Fibroblast of skin of scalp (primary cell): Measurements from ENCODE around the gene HDAC4.
"Not testable (repeated sequence)": the region's sequence is repeated elsewhere in the genome, so short reads cannot be mapped to it uniquely, and the experiment has no call there.

Experiments used
- DNase-seq: peaks from one replicate; pipeline ENCODE4 v3.0.0-alpha.2; 2013

Gene HDAC4

DNA sequence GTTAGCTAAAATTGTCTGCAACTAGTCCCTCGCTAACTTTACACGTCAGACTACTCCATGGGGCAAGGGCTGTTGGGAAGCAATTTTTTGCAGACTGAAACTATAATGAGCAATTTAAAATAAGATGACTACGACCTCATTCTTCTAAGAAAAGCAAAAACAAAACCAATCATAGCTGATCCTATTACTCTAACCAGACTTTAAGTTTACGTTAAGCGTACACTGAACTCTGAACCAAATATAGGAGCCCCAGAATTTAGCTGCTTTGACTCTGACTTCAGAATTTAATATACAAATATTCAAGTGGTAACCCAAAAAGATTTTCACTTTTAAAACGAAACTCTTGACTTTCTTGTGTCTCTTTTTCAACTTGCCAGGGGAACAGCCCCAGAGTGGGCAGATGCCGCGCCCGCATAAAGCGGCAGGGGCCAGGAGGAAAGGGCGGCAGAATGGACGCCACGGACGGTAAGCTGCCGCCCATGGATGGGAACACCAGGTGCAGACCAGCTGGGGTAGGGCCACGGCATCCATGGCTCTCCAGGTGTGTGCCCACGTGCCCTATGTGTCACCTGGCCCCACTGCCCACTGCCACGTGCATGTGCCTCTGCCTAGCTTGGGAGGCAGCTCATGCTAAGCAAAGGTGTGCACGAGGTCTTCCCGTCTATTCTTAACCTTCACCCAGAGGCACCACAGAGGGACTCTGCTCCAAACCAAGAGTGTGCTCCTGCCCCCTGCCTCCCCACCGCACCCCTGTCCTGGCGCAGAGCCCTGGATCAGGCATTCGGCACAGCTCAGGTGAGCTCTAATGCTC, 217.6 kb downstream of the HDAC4 start:
- DNase-seq, result no peak

DNA sequence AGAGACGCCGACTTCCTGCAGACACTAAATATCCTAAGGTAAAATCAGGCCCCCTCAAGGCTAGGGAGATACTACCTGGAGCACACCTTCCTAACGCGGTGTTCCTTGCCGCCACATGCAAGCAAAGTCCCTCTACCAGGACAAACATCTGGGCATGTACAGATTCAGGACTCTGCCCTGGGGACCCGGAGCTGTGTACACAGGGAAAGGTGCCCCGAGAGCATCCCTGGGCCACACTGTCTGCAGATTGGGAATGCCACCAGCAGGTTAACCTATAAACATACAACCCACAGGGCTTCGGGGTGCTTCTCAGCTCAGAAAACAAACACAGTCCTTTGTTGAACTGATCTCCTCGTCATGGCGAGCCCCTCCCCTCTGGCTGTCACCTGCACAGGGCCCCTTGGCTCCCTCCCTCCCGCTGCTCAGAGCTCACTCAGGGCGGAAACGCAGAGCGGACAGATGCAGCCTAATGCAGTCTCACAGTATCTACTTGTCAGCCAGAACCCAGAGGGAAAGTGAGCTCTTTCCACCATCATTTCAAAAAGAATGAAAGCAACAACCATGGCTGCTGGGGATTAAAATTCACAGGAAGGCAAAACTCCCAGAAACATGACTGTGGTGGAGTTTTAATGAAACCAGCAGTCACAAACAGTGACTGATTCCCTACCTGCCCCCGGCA, 218.8 kb downstream of the HDAC4 start:
- DNase-seq, result no peak

DNA sequence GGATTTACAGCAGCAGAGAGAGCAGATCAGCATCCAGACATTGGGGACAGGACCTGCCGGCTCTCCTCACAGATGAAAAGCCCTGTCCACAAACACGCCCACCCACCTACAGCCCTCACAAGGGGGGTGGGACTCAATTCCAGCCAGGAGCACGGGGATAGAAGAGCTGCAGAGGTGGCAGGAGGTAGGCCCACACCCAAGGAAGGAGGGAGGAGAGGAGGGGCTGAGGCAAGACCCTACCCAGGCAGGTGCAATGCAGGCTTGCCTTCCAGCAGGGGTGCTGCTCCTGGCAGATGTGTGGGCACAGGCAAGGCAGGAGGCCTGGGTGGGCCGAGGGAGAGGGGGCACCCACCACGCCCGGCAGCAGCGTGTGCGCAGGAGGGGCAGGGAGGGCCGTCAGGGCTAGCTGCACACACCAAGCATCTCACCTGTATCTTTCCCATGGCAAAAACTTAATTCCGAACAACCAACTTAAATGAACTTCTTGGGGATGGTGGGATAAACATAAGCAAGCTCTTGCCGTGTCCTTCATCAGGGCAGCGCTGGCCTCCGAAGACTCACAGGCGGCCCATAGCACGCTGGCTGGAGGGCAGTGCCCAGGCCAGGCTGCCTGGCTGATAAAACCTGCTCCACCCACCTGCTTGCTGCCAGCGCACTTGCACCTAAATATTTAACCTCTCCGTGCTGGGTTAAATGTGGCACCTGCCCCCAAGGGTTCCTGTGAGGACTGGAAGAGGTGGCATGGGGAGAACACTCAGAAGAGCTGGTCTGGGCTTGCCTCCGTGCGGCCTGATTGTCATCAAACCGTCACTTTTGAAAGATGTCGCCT, 219.5 kb downstream of the HDAC4 start:
- DNase-seq, result no peak

DNA sequence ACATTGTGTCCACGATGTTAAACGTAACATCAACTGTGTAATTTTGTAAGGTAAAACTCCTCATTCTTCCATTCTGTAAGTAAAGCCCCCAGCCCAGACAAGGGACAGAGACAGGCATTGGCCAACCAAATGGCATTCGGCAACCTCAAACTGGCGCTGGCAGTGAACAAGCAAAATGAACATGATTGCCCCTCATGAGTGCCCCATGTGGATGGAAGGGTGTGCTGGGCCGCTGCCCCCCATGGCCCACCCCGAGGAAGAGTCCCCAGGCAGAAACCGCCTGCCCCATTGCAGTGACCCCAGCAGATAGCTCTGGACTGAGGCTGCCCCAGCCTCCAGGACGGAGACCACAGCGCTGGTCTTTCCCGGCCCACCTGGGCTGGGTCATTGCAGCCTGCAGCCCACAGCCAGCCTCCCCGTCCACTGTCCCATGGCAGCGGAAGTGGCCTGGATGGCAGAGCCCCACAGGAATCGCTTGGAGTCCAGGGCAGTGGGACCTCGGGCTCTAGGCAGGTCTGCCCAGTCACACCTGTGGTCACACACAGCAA, 220.2 kb downstream of the HDAC4 start:
- no peak for DNase-seq

DNA sequence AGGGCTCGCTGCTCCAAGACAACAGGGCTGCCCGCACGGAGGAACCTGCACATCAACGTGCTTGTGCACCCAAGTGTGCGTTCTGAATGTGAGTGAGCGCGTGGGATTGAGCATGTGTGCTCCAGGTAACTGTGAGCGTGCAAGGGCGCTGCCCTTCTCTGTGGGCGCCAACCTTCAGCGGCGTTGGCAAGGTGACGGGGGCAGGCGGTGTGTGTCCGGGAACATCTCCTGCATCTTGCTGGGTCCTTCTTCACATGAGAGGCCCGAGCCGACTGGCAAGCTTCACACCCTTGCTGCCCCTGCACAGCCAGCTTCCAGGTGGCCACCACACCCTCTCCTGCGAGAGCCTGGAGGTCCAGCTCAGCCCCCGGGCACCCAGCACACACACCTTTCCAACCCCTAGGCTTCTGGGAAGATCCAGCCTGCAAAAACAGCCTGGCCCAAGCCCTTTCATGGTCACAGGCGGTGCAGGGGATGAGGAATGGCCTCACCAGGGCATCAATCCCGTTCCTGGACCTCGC, 220.9 kb downstream of the HDAC4 start:
- no peak for DNase-seq

DNA sequence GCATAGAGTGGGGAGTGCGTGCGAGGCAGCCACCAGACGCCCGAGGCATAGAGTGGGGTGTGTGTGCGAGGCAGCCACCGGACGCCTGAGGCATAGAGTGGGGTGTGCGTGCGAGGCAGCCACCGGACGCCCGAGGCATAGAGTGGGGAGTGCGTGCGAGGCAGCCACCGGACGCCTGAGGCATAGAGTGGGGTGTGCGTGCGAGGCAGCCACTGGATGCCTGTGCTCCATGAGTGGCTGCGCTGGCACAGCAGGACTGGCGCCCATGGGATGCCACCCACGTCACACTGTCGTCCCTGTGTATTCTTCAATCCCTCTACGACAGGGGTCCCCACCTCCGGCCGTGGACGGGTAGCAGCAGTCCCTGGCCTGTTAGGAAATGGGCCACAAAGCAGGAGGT, 221.9 kb downstream of the HDAC4 start:
- no peak for DNase-seq

DNA sequence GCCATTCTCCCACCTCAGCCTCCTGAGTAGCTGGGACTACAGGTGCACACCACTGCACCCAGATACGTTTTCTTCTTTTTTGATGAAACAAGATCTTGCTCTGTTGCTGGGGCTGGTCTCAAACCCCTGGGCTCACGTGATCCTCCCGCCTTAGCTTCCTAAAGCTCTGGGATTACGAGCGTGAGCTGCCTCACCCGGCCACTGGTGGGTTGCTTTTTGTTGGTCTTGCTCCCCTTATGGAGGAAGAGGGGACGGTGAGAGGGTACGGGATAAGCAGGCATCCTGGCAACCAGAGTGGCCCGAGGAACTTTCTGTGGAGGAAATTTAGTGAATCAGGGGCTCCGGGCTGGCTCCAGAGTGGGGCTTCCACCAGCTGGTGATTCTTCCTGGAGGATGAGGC, 222.3 kb downstream of the HDAC4 start:
- DNase-seq, result no peak

DNA sequence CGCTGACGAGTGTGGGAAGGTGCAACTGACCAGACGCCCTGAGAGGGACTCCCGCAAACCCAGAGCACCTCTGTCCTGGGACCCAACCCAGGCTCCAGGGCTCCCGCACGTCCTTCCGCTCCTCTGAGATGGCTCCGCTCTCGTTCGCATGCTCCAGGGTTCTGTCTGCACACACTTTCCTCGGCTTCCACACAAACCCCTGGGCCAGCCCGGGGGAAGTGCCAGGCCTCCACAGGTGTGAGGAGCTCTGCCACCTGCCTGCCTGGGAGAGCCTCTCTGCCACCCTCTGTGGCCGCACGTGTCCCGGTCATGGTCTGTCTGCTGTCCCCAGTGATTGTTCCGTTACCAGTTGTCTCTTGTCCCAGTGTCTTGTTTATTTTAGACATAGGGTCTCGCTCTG, 222.9 kb downstream of the HDAC4 start:
- DNase-seq, result no peak

DNA sequence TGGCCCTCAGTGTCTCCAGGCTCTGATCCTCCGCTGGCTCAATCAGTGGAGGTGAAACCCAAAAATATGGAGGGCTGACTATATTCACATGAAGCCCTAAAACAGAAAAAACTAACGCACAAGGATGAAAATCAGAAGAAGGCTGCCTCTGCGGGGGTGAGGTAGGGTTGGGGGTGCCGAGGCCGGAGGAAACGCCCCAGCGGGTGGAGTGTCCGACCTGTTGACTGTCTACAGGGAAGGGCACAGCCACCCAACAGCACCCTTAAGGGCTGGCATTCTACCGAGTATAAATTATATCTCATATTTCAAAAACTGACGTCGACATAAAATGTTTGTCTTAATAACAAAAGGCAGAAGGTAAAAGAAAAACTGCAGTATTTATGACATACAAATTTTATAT, 223.5 kb downstream of the HDAC4 start:
- no peak for DNase-seq

DNA sequence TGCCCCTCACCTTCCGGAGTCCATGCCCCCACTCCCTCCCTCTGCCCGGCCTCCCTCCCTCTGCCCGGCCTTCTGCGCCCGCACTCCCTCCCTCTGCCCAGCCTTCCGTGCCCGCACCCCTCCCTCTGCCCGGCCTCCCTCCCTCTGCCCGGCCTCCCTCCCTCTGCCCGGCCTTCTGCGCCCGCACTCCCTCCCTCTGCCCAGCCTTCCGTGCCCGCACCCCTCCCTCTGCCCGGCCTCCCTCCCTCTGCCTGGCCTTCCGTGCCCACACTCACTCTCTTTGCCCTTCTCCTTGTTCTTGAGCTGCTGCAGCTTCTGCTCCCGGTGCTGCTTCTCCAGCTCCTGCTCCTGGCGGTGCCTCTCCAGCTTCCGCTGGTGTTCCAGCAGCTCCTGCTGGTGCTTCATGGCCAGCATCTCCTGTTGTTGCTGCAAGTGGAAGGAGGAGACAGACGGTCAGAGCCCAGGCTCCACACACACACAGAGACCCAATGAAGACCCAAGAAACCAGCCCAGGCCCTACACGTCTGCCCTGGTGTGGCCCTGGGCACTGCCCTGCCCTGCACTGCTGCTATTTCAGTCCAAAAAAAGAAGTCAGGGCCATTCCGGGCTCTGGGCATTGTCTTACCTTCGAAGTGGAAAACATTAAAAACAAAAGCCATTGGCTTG, 224.5 kb downstream of the HDAC4 start:
- DNase-seq, result not testable (repeated sequence)

DNA sequence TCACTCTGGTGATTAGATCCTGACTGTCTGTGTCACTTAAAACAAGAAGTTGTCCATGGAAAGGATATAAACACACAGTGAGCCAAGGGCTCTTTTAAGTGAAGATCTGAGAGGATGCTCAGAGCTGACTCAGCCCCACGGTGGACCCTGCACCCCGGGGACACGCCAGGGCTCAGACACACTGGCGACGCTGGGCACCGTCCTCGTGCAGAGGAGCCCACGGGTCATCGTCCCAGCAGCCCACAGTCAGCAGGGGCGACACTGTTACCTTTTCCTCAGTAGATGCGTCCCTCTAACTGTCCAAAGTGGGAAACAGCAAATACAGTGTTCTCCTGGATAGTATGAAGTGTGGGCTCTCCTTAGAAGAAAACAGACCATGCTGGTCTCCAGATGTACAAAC, 225.6 kb downstream of the HDAC4 start:
- no peak for DNase-seq

DNA sequence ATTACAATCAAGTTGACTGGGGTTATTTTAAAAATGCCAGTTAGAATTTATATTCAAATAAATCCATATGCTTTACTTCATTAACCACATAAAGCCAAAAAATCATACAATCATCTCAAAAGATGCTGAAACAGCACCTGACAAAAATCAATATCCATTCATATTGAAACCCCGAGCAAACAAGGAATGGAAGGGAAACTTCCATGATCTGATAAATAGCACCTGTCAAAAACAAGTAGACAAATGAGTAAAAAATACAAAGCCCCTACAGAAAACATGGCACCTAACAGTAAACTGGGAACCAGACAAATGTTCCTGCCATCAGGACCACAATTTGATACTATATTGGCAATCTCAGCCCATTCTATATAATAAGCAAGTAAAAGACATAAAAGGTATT, 227.5 kb downstream of the HDAC4 start:
- no peak for DNase-seq

DNA sequence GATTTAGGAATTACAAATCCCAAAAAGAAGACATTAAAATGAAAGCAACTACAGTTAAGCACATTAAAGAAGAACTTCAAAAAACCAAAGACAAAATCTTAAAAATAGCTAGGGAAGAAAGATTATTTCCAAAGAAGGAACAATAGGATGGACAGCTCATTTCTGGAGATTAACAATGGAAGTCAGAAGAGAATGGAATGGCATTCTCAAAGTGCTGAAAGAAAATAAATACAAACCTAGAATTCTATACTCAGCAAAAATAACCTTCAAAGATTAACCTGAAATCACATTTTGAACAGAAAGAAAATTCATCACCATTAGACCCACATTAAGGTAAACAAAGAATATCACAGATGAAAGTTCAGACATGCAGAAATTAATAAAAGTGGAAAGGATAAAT, 229.2 kb downstream of the HDAC4 start:
- no peak for DNase-seq

DNA sequence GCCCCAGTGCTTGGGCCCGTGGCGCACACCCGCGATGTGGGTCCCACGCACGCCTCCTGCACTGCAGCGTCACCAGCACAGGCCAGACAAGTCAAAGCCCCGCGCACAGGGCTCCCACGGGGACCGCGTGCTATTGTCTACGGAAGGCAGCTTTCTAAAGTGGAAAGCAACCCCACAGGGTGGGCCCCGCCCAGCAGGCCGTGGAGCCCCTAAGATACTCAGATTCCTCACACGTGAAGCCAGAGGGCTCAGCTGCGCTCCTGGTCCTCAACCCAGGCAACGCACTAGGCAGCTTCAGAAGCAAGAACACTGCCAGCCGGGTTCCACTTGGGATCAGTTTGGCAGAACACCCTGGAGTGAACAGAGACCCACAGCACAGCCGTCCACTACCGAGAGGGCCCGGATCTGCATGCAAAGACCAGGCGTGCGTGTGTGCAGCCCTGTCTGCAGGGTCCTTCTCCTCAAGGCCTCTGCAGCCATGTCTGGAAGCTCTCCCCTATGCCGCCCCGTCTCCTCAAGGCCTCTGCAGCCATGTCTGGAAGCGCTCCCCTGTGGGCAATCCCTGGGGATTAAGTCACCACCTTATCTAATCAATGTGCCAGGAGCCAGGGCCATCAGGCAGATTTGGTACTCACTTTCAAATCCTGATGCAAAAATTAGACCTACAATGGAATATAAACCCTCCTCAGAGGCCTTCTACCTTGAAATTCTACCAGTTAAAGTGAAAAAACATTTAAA, 231.3 kb downstream of the HDAC4 start:
- no peak for DNase-seq

DNA sequence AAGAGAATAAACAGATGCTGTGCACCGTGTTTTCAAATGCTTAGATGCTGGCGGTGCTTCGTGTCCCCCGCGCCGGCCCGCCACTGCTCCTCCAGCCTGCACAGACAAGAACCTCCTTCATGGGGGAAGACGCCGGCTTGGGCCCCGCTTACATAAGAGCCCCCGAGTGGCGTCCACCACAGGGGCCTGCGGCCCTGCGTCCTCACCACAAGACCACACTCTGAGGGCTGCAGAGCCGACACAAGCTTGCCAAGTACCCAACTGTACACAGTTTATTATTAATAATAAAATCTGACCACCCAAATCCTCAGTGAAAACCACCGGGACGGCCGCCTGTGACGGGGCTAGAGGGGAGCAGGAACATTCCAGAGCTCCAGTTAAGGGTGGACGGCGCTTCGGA, 232.2 kb downstream of the HDAC4 start:
- no peak for DNase-seq

DNA sequence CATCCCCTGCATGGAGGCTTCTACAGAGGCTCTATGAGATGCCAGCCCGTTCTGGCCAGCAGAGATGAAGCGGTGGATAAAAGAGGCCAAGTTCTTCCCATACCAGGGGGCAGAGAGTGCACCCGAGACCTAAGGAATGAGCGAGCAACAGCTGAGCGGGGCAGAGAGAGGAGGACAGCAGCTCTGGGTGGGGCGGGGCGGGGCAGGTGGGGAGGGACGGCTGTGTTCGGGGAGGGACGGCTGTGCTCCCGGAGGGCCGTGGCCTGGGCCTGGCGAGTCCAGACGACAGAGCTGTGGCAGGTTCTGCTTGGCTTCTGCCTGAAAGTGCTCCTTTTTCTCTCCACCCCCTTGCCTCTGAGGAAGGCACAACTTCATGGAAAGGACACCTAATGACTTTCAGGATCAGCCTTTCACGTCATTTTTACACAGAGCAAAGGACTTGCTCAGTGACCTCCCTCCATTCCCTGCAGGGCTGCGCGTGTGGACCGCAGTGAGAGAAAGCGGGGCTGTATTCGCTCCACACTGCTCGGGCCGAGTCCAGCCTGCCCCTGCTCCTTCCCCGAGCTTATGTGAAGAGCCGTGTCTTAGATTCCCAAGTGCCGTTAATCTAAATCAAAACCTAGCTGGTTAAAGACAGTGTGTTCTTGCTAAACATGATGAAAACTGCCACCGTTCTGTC, 232.9 kb downstream of the HDAC4 start:
- no peak for DNase-seq

DNA sequence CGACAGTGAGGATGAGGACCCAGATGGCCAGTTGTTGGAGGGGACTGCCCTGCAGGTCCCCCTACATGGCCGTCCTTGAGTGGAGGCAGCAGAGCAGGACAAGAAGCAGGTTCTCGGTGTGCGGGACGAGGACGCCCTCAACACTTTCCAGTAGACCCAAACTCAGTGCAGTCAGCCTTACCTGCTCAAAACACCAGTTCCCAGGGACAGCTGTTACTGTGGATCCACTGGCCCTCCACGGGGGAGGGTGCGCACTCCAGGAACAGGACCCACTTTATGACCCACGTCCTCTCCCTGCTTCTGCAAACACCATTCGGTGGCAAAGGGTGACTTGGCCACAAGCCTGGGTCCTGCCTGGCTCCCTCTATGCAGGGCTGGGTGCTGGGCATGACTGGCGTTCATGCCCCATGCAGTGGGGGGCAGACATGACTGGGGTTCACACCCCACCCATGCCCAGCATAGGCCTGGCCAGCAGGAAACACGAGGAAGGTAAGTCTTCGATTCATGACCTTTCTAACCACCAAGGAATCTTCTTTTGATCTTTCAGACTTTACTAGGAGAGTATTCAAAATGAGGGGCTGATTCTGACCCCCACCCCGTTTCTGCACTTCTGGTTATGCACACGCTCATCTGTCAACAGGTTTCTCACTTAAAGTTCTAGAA, 233.7 kb downstream of the HDAC4 start:
- DNase-seq, result no peak

DNA sequence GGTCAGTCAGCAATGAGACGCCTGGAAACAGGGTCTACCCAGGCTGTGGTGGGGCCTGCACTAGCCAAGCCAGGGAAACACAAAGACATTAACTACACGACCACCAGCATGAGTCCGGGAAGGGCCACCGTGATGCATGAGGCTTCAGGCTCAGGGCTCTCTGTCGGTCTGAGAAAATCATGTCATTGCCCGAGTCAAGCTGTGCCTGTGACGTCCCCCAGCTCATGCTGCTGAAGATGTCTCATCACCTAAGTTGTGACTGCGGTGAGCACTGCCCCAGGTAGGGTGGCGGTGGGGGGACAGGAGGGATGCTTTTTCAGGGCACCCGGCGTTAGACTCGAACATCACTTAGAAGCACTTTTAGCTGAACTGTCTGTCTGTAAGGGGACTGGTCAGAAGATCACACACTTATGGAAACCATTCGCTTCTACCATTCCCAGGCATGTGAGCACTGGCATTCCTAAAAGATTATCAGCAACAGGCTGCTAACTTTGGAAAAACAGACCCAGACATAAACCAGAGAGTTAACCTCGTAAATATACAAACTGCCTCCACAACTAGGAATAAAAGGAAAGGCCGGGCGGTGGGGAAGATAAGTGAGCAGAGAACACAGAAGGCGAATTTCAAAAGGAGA, 234.5 kb downstream of the HDAC4 start:
- DNase-seq, result no peak

DNA sequence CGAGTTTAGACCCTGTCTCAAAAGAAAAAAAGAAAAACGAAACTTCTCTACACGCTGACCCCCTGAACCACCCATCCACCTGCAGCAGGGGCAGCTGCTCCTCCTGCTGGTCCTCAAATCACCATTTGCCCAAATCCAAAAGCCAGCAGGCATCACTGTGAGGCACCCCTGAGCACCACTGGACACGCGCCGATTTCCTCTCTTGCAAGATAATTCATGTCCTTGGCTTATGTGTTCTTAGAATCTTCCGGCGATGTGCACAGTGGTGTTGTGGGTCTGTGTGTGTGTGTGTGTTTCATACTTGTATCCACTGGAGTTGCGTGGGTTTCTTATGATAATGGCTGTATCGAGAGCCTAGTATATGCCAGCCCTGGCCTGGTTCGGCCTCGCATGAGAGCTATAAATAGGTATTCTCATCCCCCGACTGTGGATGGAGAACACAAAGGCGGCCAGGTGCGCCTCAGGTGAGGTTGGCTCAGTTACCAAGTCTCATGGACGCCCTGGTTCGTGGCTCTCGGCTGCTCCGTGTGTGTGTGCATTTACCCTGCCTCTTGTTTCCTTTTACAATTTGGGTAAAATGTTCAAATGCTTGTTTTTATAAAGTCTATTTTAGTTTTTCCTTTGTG, 235.5 kb downstream of the HDAC4 start:
- DNase-seq, result no peak
